ENCODE measurements around the gene AP3D1. TPM values are rescaled to one million over a fixed set of nuclear protein-coding genes. Genes with fewer than 3 reads are reported as not detected.
"Not testable (repeated sequence)": the region's sequence is repeated elsewhere in the genome, so short reads cannot be mapped to it uniquely, and the experiment has no call there.

The AP3D1 gene
- total RNA-seq, 2 experiments from 2014 or later = 41.8 to 41.9 TPM

DNA sequence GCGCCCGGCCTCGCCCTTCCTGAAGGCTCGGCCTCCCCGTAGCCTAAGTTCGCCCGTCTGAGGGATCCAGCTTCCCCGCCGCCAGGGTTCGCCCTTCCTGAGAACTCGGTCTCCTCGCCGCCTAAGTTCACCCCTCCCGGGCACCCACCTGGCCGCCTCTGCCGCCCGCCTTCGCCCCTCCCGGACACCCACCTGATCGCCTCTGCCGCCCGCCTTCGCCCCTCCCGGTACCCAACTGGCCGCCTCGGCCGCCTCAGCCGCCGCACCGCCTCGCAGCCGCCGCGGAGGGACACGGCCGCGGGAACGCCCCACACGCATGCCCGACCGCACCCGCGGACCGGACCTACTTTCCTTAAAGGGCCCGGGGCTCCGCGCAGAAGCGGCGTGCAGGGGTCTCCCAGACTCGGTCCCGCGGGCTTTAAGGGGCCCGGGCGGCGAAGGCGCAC, 55.3 kb downstream of the AP3D1 start, which contains the start of gene MOB3A:
MOB3A (minus strand) TSS at position 293 of the 446 bp plus-strand sequence. CDS start 17,766 bp downstream, outside the sequence.
- Histone ChIP-seq H3K4me1 (ENCODE audit: insufficient read depth, low read length) (peaks cover 61% of the 10 kb centered on the region), H3K4me3 (ENCODE audit: low read length) (peak within 1 kb of the TSS; percentile 93), H3K9me3 (ENCODE audit: control insufficient read depth in 1 of 2, insufficient read depth in 1 of 2, low read length in 2 of 2) (no peaks in the 10 kb centered on the region), H3K27me3 (ENCODE audit: control insufficient read depth in 1 of 2, insufficient read depth in 2 of 2, low read length in 2 of 2) (no peaks in the 10 kb centered on the region), H3K36me3 (ENCODE audit: insufficient read depth, low read length) (peaks cover 31% of the 10 kb centered on the region), H3K27ac (ENCODE audit: low read depth in 1 of 2, low read length in 2 of 2) (peak within 1 kb of the TSS; percentile 75 to 79)
- POLR2A ChIA-PET = interaction anchor here (0.7 to 7.9 kb wide), 12 partner anchors 11 to 198 kb away, joined by 3 to 153 read pairs (median 4); partner anchors contain the start of gene MKNK2
- peak in 13 of 14 experiments; percentile 71 to 95 (median 84) for DNase-seq
- Mint-ChIP-seq H3K4me3 (peak within 1 kb of the TSS; percentile 97), H3K27me3 (no peaks in the 10 kb centered on the region), H3K4me1 (ENCODE audit: low read depth) (peaks cover 26% of the 10 kb centered on the region), H3K36me3 (ENCODE audit: low read depth) (peaks cover 28% of the 10 kb centered on the region), H3K27ac (peak within 1 kb of the TSS; percentile 96), H3K9me3 (no peaks in the 10 kb centered on the region)
- intact Hi-C loops (cut with DNase I, micrococcal nuclease) = loop anchor here (1.0 to 5.0 kb wide), 9 partner anchors 11 to 234 kb away; partner anchors contain the start of genes AP3D1 (in 2 of the 2), KLF16 (in 1 of the 2), MKNK2 (in 1 of the 2) and PLEKHJ1 (in 1 of the 2)
- CTCF ChIA-PET = interaction anchor here (0.6 to 2.6 kb wide), 10 partner anchors 8 to 76 kb away, joined by 3 to 21 read pairs (median 4); no protein-coding TSS in a partner anchor
- peak; percentile 53 for TF ChIP-seq CTCF (IDR thresholded peaks at IDR 0.05)
- peak; percentile 51 for ATAC-seq (ENCODE audit: poor library complexity)

- H3K4me3 ChIP-seq (ENCODE audit: low read length); H3K27me3 Mint-ChIP-seq; H3K27ac Mint-ChIP-seq; ATAC-seq (ENCODE audit: poor library complexity); H3K9me3 Mint-ChIP-seq; DNase-seq; H3K9me3 ChIP-seq (ENCODE audit: control insufficient read depth in 1 of 2, insufficient read depth in 1 of 2, low read length in 2 of 2); intact Hi-C loops (cut with DNase I, micrococcal nuclease); H3K27me3 ChIP-seq (ENCODE audit: control insufficient read depth in 1 of 2, insufficient read depth in 2 of 2, low read length in 2 of 2); H3K27ac ChIP-seq (ENCODE audit: low read depth in 1 of 2, low read length in 2 of 2): not testable (repeated sequence)
- POLR2A ChIA-PET = interaction anchor here (7.9 kb wide), 1 partner anchor 7 kb away, joined by 153 read pairs; no protein-coding TSS in a partner anchor
- peaks cover 85% of the 10 kb centered on the region for H3K4me1 ChIP-seq (ENCODE audit: insufficient read depth, low read length)
- H3K36me3 ChIP-seq (ENCODE audit: insufficient read depth, low read length) = peaks cover 15% of the 10 kb centered on the region
- Mint-ChIP-seq H3K4me3 (peak overlapping the region; percentile 45), H3K4me1 (ENCODE audit: low read depth) (peaks cover 58% of the 10 kb centered on the region), H3K36me3 (ENCODE audit: low read depth) (peaks cover 29% of the 10 kb centered on the region)
- CTCF ChIA-PET = interaction anchor here (1.0 to 1.7 kb wide), 4 partner anchors 9 to 72 kb away, joined by 3 to 8 read pairs (median 4); no protein-coding TSS in a partner anchor
These were observed 59.3 kb downstream of the AP3D1 start for GRCh38 chr19:2091926-2092525.

DNA sequence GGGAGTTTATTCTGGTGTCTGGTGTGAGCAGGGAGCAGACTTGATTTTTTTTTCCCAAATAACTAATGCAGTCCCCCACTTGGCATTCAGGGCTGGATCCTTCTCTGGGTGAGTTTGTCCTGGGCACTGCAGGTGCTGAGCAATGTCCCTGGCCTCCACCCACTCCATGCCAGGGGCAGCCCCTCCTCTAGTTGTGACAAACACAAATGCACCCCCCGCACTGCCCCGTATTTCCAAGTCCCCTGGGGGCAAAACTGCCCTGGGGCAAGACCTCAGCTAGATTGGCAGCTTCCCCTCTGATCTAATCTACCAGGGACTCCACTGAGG, 61.7 kb downstream of the AP3D1 start:
- POLR2A ChIA-PET = interaction anchor here (0.6 to 1.5 kb wide), 6 partner anchors 12 to 621 kb away, joined by 3 to 5 read pairs (median 3); no protein-coding TSS in a partner anchor
- peaks cover 30% of the 10 kb centered on the region for H3K36me3 Mint-ChIP-seq (ENCODE audit: low read depth)
- CTCF ChIA-PET = no interaction called here
- peak overlapping the region; percentile 62 to 66 for H3K27ac ChIP-seq (ENCODE audit: low read depth in 1 of 2, low read length in 2 of 2)
- H3K4me1 ChIP-seq (ENCODE audit: insufficient read depth, low read length) = peaks cover 93% of the 10 kb centered on the region
- intact Hi-C loops (cut with DNase I, micrococcal nuclease) = loop anchor here in 1 of 2 experiments (5.0 kb wide), 1 partner anchor 207 kb away; no protein-coding TSS in a partner anchor
- no peaks in the 10 kb centered on the region for H3K27me3 ChIP-seq (ENCODE audit: control insufficient read depth in 1 of 2, insufficient read depth in 2 of 2, low read length in 2 of 2)
- no peak for ATAC-seq (ENCODE audit: poor library complexity)
- no peaks in the 10 kb centered on the region for H3K9me3 Mint-ChIP-seq
- peaks cover 15% of the 10 kb centered on the region for H3K36me3 ChIP-seq (ENCODE audit: insufficient read depth, low read length)
- H3K4me3 ChIP-seq (ENCODE audit: low read length) = peak overlapping the region; percentile 29
- DNase-seq = no peak
- peaks cover 69% of the 10 kb centered on the region for H3K4me1 Mint-ChIP-seq (ENCODE audit: low read depth)
- peak overlapping the region; percentile 97 for H3K27ac Mint-ChIP-seq
- H3K27me3 Mint-ChIP-seq = no peaks in the 10 kb centered on the region
- no peak for TF ChIP-seq CTCF (IDR thresholded peaks at IDR 0.05)
- no peaks in the 10 kb centered on the region for H3K9me3 ChIP-seq (ENCODE audit: control insufficient read depth in 1 of 2, insufficient read depth in 1 of 2, low read length in 2 of 2)
- peak overlapping the region; percentile 79 for H3K4me3 Mint-ChIP-seq
